Activated CD8-positive, alpha-beta memory T cell treated with anti-CD3 and anti-CD28 coated beads, Interleukin-2, amount 50 U/mL, for 24 hours (primary cell): Measurements from ENCODE around the gene TM9SF3.
"Not testable (repeated sequence)": the region's sequence is repeated elsewhere in the genome, so short reads cannot be mapped to it uniquely, and the experiment has no call there.

Experiments used
- DNase-seq: peaks from one replicate; pipeline ENCODE4 v3.0.0-alpha.2; 2020; ENCODE audit errors: extremely low read depth

The TM9SF3 gene

GRCh38 chr10:96570511-96570910, 16.3 kb downstream of the TM9SF3 start:
- DNase-seq, result no peak

- no peak for DNase-seq
Observed at GRCh38 chr10:96568402-96568801, 18.4 kb downstream of the TM9SF3 start.

- DNase-seq, result no peak
Observed at GRCh38 chr10:96565774-96566173, 21.0 kb downstream of the TM9SF3 start.

GRCh38 chr10:96560966-96561887, 25.6 kb downstream of the TM9SF3 start:
- DNase-seq, result no peak

GRCh38 chr10:96560489-96560888, 26.3 kb downstream of the TM9SF3 start:
- no peak for DNase-seq

- no peak for DNase-seq
Observed at GRCh38 chr10:96556003-96556402, 30.8 kb downstream of the TM9SF3 start.

- no peak for DNase-seq
Observed at GRCh38 chr10:96555330-96555729, 31.5 kb downstream of the TM9SF3 start.

- DNase-seq, result no peak
Observed at GRCh38 chr10:96548589-96548988, 38.2 kb downstream of the TM9SF3 start.

- not testable (repeated sequence) for DNase-seq
Observed at GRCh38 chr10:96545558-96545957, 41.3 kb downstream of the TM9SF3 start.

- DNase-seq, result no peak
Observed at GRCh38 chr10:96541921-96542320, 44.9 kb downstream of the TM9SF3 start.

- DNase-seq, result no peak
Observed at GRCh38 chr10:96540240-96540639, 46.6 kb downstream of the TM9SF3 start.

- DNase-seq, result no peak
Observed at GRCh38 chr10:96538683-96539082, 48.1 kb downstream of the TM9SF3 start.

GRCh38 chr10:96536129-96536528, 50.7 kb downstream of the TM9SF3 start:
- DNase-seq, result no peak

- DNase-seq, result no peak
Observed at GRCh38 chr10:96532523-96532922, 54.3 kb downstream of the TM9SF3 start.

GRCh38 chr10:96529634-96530279, 57.1 kb downstream of the TM9SF3 start:
- no peak for DNase-seq

- DNase-seq, result no peak
Observed at GRCh38 chr10:96524741-96525140, 62.1 kb downstream of the TM9SF3 start.

GRCh38 chr10:96517284-96517683, 69.5 kb downstream of the TM9SF3 start:
- DNase-seq, result no peak

GRCh38 chr10:96516337-96516736, 70.5 kb downstream of the TM9SF3 start:
- no peak for DNase-seq

- no peak for DNase-seq
Observed at GRCh38 chr10:96513698-96514561, 72.9 kb downstream of the TM9SF3 start, which contains the start of gene TLL2. Gene TLL2, minus strand, starts transcription at chr10:96513926. Its CDS starts 241 bp downstream, at chr10:96513685.

GRCh38 chr10:96513305-96513697, 73.5 kb downstream of the TM9SF3 start:
- no peak for DNase-seq

- DNase-seq, result no peak
Observed at GRCh38 chr10:96512524-96513304, 74.1 kb downstream of the TM9SF3 start.
